Esophagus mucosa (tissue), 1 donor: Measurements from ENCODE around the gene MAGEB17. TPM values are rescaled to one million over a fixed set of nuclear protein-coding genes. Genes with fewer than 3 reads are reported as not detected.
"Not testable (repeated sequence)": the region's sequence is repeated elsewhere in the genome, so short reads cannot be mapped to it uniquely, and the experiment has no call there.

Experiments used
- ATAC-seq: fragments of 200-7000 bp; cut with Tn5 transposase; one replicate; pipeline ENCODE4 v1.9.1; 2020
- total RNA-seq: library from RNA; stranded (reverse); gene quantifications from one replicate; pipeline ENCODE4 v1.2.4, GENCODE V29; 2023
- donor health status: DM: yes; HTN: yes; CAD: no.

MAGEB17 gene, protein sequence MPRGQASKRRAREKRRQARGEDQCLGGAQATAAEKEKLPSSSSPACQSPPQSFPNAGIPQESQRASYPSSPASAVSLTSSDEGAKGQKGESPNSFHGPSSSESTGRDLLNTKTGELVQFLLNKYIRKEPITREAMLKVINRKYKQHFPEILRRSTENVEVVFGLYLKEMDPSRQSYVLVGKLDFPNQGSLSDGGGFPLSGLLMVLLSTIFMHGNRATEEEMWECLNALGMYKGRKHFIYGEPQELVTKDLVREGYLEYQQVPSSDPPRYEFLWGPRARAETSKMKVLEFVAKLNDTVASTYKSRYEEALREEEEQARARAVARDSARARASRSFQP
- total RNA-seq: not detected

- ATAC-seq: no peak
Measured at GRCh38 chrX:16167181-16167580, at the start of gene MAGEB17. Gene MAGEB17, plus strand, starts transcription at chrX:16167481. Its CDS starts 2,902 bp downstream, at chrX:16170383.

DNA sequence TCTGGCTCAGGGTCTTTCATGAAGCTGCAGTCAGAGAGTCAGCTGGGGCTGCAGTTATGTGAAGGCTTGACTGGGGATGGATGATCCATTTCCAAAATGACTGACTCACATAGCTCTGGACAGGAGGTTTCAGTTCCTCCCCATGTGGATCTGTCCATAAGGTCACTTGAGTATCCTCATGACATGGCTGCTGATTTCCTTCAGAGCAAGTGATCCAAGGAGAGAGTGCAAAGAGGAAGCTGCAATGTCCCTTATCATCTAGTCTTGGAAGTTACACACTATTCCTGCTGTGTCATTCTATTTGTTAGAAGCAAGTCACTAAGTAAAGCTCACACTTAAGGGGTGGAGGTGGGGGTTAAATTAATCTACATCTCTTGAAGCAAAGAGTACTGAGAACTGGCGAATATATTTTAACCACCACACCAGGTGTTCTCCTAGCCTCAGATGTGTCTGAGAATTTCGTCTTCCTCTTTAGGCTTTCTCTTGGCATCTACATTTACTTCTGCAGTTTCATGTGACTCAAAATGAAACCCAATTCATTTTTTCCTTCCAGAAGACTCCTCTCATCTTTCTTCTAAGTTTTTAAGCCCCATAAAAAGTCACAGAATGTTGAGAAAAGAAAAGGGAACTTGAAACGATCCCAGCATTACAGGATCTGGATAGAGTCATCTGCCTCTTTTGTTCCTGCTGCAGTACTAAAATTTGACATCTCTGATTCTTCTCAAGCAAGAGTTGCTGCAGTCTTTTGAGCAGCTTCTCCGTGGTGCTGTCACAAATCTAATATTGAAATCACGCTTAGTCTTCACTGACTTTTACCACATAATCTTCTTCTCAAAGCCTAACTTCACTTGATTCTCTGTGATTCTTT lies 47.7 kb upstream of the MAGEB17 start:
- no peak for ATAC-seq

- ATAC-seq: no peak
Measured at GRCh38 chrX:16120431-16120830, 46.9 kb upstream of the MAGEB17 start.

DNA sequence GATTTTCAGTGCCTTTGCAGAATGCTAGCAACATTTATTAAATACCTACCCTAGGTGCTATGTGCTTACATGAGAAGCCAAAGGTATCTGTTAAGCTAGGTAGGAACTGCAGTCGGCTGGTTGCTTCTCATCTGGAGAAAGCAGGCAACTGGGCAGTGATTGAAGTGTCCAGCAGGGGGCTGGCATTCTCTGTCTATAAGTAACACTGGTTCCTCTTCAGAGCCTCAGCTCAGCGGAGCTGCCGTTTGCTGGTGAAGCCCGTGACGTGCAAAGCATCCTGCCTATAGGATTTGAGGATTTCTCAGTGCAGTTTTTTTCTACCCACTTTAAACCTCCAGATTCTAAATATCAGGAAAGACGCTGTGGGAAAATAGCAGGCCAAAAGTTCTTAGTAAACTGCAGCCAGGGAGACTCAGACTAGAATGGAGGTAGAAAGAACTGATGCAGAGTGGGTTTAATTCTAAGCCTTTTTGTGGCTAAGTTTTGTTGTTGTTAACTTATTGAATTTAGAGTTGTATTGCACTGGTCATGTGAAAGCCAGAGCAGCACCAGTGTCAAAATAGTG lies 44.0 kb upstream of the MAGEB17 start, which contains the start of gene GRPR:
TSS of gene GRPR (plus strand) at position 344 of the 565 bp plus-strand sequence. CDS start 389 bp downstream, outside the sequence.
- ATAC-seq: peak; percentile 87

GRCh38 chrX:16124201-16124600 lies 43.1 kb upstream of the MAGEB17 start:
- no peak for ATAC-seq

DNA sequence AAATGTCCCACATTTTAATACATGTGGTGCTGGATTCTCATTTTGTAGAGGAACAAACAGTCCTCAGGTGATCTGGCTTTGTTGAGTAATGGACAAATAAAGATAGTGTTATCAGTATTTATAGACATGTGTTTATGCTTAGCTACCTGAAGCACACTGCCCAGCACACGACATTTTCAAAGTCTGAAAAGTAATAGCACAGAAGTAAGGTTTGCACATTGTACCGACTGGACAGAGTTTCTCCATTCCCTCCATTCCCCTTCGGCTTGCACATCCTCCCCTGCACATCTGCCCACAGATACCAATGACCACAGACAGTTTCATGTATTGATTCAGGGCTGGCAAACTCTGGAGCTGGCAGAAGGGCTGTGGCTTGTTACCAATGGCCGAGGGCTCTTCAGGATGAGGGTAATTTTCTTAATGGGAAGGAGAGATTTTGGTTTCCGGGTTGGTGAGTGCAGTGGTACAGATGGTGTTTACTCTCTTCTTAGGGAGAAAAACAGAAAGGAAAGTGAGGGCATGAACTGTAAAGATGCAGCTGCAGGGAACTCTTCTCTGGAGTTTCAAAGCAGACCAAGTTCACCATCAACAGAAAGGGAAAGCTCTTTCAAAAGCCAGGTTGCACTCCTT lies 41.6 kb upstream of the MAGEB17 start:
- ATAC-seq: no peak

- ATAC-seq: no peak
Measured at GRCh38 chrX:16130707-16131106, 36.6 kb upstream of the MAGEB17 start.

DNA sequence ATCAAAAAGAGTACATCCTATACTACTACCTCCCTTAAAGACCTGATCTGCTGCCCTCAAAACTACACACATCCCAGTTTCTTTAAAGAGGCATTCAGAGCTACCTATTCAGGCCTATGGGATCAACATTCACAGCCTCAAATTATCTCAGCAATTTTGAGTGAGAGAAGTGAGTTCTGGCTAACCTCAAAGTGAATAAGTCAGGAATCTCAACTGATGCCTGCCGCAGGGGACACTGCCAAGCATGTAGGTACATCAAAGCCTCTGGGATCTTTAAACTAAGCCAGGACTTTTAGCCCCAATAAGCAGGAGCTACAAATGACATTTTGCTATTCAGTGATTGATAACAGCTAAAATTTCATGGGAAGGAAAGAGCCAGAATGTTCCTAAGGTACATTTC lies 32.3 kb upstream of the MAGEB17 start:
- no peak for ATAC-seq

GRCh38 chrX:16136080-16136479 lies 31.2 kb upstream of the MAGEB17 start:
- no peak for ATAC-seq

- ATAC-seq: no peak
Measured at GRCh38 chrX:16137416-16138107, 29.7 kb upstream of the MAGEB17 start.

DNA sequence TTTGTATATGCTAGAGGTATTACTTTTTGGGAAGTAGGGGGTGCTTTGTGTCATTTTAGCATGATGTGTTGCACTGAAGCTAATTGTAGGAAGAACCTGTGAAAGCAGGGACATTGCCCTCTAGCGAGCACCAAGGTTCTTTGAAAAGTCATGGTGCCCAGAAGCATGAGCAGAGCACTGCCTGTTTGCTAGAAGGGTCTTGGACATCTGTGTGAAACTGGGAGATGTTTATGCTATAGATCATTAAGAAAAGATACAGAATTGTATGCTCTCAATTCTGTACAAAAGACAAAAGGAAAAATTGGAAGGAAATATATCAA lies 29.2 kb upstream of the MAGEB17 start:
- no peak for ATAC-seq

DNA sequence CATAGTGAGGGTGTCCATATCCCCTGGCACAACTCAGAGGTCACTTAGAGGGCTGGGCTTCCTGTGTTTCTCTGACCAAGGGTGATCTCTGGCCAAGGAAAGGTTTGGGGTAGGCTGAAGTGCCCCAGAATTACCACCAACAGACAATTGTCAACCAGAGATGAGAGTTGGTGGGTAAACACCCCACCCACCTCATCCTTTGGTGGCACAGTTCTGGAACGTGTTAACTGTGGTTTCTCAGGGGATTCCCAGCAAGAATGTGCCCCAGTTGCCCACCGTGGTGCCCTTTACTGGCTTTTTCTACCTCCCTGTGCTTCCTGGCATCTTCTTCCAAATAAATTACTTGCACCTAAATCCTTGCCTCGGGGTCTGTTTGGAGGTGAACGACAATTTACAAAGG lies 26.8 kb upstream of the MAGEB17 start:
- no peak for ATAC-seq

GRCh38 chrX:16140983-16141382 lies 26.3 kb upstream of the MAGEB17 start:
- no peak for ATAC-seq

DNA sequence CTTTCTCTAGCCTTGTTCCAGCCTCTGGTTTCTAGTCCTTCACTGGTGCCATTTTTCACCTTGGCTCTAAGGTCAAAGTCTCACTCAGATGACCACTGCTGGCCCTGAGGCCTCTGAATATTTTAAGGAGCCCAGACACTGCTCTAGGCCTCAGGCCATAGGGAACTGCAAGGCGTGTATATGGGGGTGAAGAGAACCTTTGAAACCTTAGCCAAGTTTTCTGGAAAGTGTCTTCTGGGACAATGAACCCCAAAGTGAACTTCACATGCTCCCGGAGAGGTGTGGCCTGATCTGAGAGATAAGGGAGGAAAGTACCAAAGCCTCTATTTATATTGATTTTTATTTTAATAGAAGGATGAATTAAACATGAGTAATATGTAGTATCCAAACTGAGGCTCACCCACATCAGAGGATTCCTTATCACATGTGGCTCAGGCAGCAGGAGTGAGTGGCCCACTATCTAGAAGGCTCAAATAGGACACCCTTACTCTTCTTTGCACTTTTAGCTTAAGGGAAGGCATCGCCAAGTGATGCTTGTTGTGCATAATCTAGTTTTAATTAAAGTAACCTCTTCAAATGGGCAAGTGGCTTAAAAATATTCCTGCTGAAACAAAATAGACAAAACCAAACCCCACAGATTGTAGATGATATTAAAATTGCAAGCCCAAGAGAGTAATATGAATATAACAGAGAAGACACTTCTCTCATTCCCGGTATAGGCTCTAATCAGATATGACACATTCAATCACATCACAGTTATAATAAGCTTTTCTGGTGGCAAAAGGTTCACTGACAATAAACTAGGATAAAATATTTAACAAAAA lies 25.6 kb upstream of the MAGEB17 start:
- ATAC-seq: no peak

- no peak for ATAC-seq
Measured at GRCh38 chrX:16142246-16142558, 25.1 kb upstream of the MAGEB17 start.

GRCh38 chrX:16143968-16144367 lies 23.3 kb upstream of the MAGEB17 start:
- ATAC-seq: no peak

- no peak for ATAC-seq
Measured at GRCh38 chrX:16144420-16144819, 22.9 kb upstream of the MAGEB17 start.

DNA sequence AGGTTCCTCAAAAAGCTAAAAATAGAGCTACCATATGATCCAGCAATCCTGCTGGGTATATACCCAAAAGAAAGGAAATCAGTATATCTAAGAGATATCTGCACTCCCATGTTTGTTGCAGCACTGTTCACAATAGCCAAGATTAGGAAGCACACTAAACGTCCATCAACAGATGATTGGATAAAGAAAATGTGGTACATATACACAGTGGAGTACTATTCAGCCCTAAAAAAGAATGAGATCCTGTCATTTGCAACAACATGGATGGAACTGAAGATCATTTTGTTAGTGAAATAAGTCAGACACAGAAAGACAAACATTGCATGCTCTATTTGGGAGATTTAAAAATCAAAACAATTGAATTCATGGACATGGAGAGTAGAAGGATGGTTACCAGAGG lies 22.2 kb upstream of the MAGEB17 start:
- ATAC-seq: not testable (repeated sequence)

- ATAC-seq: no peak
Measured at GRCh38 chrX:16145656-16146055, 21.6 kb upstream of the MAGEB17 start.

DNA sequence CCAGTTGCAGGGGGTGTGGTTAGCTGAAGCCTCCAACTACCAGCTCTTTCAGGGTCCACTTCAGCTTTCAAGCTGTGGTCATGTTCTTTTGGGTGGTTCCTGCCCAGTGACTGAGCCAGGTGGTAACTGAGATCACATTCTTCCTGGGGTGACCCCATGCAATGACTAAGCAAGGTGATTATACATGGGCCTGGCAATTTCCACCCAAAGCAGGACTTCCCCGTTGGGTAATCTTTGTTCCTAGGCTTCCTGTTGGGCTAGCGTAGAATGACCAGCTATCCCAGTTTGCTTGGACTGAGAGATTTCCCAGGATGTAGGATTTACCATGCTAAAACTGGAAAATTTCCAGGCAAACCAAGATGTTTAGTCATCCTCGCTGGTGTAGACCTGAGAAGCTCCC lies 18.4 kb upstream of the MAGEB17 start:
- no peak for ATAC-seq

GRCh38 chrX:16155581-16156096 lies 11.6 kb upstream of the MAGEB17 start:
- no peak for ATAC-seq
